ENCODE results near the gene VSTM2L.
"Not testable (repeated sequence)": the region's sequence is repeated elsewhere in the genome, so short reads cannot be mapped to it uniquely, and the experiment has no call there.

VSTM2L gene

GRCh38 chr20:37938954-37939353, 36.0 kb downstream of the VSTM2L start:
- DNase-seq (ENCODE audit: low spot score) = no peak

GRCh38 chr20:37939701-37940560, 37.0 kb downstream of the VSTM2L start:
- DNase-seq (ENCODE audit: low spot score) = no peak

GRCh38 chr20:37940858-37941257, 37.9 kb downstream of the VSTM2L start:
- no peak for DNase-seq (ENCODE audit: low spot score)

GRCh38 chr20:37941332-37941731, 38.4 kb downstream of the VSTM2L start:
- no peak for DNase-seq (ENCODE audit: low spot score)

- DNase-seq (ENCODE audit: low spot score) = no peak
These were observed 39.1 kb downstream of the VSTM2L start for GRCh38 chr20:37941992-37942391.

GRCh38 chr20:37943033-37943432, 40.1 kb downstream of the VSTM2L start:
- no peak for DNase-seq (ENCODE audit: low spot score)

GRCh38 chr20:37943501-37944455, 40.9 kb downstream of the VSTM2L start:
- no peak for DNase-seq (ENCODE audit: low spot score)

GRCh38 chr20:37944456-37944981, 41.6 kb downstream of the VSTM2L start:
- DNase-seq (ENCODE audit: low spot score) = no peak

- no peak for DNase-seq (ENCODE audit: low spot score)
These were observed 42.2 kb downstream of the VSTM2L start for GRCh38 chr20:37945091-37945547.

- no peak for DNase-seq (ENCODE audit: low spot score)
These were observed 44.0 kb downstream of the VSTM2L start for GRCh38 chr20:37946946-37947345.

- no peak for DNase-seq (ENCODE audit: low spot score)
These were observed 45.0 kb downstream of the VSTM2L start for GRCh38 chr20:37947943-37948342.

- no peak for DNase-seq (ENCODE audit: low spot score)
These were observed 46.0 kb downstream of the VSTM2L start for GRCh38 chr20:37948956-37949355.

- DNase-seq (ENCODE audit: low spot score) = no peak
These were observed 51.3 kb downstream of the VSTM2L start for GRCh38 chr20:37954190-37954589.

GRCh38 chr20:37954626-37955025, 51.7 kb downstream of the VSTM2L start:
- DNase-seq (ENCODE audit: low spot score) = no peak

GRCh38 chr20:37955511-37955910, 52.6 kb downstream of the VSTM2L start:
- no peak for DNase-seq (ENCODE audit: low spot score)

GRCh38 chr20:37956107-37956585, 53.2 kb downstream of the VSTM2L start:
- DNase-seq (ENCODE audit: low spot score) = no peak

GRCh38 chr20:37958856-37959520, 56.1 kb downstream of the VSTM2L start:
- no peak for DNase-seq (ENCODE audit: low spot score)

- no peak for DNase-seq (ENCODE audit: low spot score)
These were observed 58.1 kb downstream of the VSTM2L start for GRCh38 chr20:37961066-37961465.

- DNase-seq (ENCODE audit: low spot score) = not testable (repeated sequence)
These were observed 60.6 kb downstream of the VSTM2L start for GRCh38 chr20:37963483-37963882.

- DNase-seq (ENCODE audit: low spot score) = no peak
These were observed 66.0 kb downstream of the VSTM2L start for GRCh38 chr20:37968841-37969401.

All from CD4-positive, alpha-beta T cell treated with Interleukin-15 for 4 hours (primary cell).